HCT116 (cell line): ENCODE measurements around the gene PRR14.

Experiments
- EZH2 ChIP-seq: fragments of 200-600 bp; sonication (generic); IDR thresholded peaks from 2 replicates; pipeline ENCODE4 v1.6.1; 2017; ENCODE audit warnings: antibody characterized with exemption, mixed run types
- EZH2phosphoT487 ChIP-seq: fragments of 200-600 bp; IDR thresholded peaks from 2 replicates; pipeline ENCODE4 v1.6.1; 2018; ENCODE audit warnings: antibody characterized with exemption, borderline replicate concordance
- POLR2A ChIP-seq: IDR thresholded peaks from 2 replicates; pipeline ENCODE4 v1.7.0; 2011; ENCODE audit warnings: borderline replicate concordance; ENCODE audit not compliant: insufficient read depth, insufficient read length; ENCODE audit errors: extremely low read depth
- POLR2AphosphoS5 ChIP-seq: IDR thresholded peaks from 2 replicates; pipeline ENCODE4 v1.6.1; 2011; ENCODE audit warnings: mild to moderate bottlenecking, low read depth, low read length, moderate library complexity
- RAD21 ChIP-seq: IDR thresholded peaks from 2 replicates; pipeline ENCODE4 v1.6.1; 2012; ENCODE audit warnings: low read depth, mild to moderate bottlenecking
- SIN3A ChIP-seq: IDR thresholded peaks from 2 replicates; pipeline ENCODE4 v1.6.1; 2012; ENCODE audit warnings: low read depth
- YY1 ChIP-seq: IDR thresholded peaks from 2 replicates; pipeline ENCODE4 v1.6.1; 2011; ENCODE audit warnings: low read length, low read depth, moderate library complexity, mild to moderate bottlenecking; ENCODE audit not compliant: insufficient replicate concordance; ENCODE audit errors: extremely low read depth
- ZFX ChIP-seq: fragments of 450-650 bp; IDR thresholded peaks from 2 replicates; pipeline ENCODE4 v1.6.1; 2017
- TF ChIP-seq, protein P1 (sequence below), 3 experiments: fragments of 200-600 bp in 1 of 3; sonication (generic) in 1 of 3; IDR thresholded peaks in 2 of 3; conservative IDR thresholded peaks in 1 of 3; 2 replicates each; pipeline ENCODE4 v1.5.1; 2012 to 2017; ENCODE audit warnings: low read depth in 2 of 3, low read length in 2 of 3, antibody characterized with exemption in 1 of 3, borderline replicate concordance in 1 of 3, control low read depth in 1 of 3, mild to moderate bottlenecking in 1 of 3, mixed read lengths in 1 of 3, mixed run types in 1 of 3, moderate library complexity in 1 of 3; ENCODE audit not compliant: insufficient read depth in 1 of 3
- TF ChIP-seq, protein P2 (sequence below): IDR thresholded peaks from 2 replicates; pipeline ENCODE4 v1.6.1; 2012

DNA sequence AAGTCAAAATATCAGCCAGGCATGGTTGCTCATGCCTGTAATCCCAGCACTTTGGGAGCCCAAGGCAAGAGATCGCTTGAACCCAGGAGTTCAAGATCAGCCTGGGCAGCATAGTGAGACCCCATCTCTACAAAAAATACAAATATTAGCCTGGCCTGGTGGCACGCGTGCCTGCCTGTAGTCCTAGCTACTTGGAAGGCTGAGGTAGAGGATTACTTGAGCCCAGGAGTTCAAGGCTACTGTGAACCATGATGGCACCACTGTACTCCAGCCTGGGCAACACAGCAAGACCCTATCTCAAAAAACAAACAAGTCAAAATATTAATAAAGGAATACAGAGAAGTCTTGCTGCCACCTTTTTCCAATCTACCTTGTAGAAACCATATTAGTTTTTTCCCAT, 44.8 kb upstream of the PRR14 start:
- TF ChIP-seq POLR2A (no peak), POLR2AphosphoS5 (no peak), ZFX (no peak), RAD21 (no peak), EZH2phosphoT487 (no peak), EZH2 (no peak), SIN3A (no peak), YY1 (no peak)
- TF ChIP-seq, protein P1, sequence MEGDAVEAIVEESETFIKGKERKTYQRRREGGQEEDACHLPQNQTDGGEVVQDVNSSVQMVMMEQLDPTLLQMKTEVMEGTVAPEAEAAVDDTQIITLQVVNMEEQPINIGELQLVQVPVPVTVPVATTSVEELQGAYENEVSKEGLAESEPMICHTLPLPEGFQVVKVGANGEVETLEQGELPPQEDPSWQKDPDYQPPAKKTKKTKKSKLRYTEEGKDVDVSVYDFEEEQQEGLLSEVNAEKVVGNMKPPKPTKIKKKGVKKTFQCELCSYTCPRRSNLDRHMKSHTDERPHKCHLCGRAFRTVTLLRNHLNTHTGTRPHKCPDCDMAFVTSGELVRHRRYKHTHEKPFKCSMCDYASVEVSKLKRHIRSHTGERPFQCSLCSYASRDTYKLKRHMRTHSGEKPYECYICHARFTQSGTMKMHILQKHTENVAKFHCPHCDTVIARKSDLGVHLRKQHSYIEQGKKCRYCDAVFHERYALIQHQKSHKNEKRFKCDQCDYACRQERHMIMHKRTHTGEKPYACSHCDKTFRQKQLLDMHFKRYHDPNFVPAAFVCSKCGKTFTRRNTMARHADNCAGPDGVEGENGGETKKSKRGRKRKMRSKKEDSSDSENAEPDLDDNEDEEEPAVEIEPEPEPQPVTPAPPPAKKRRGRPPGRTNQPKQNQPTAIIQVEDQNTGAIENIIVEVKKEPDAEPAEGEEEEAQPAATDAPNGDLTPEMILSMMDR (IDR thresholded peaks at IDR 0.05 in 2 of 3, conservative IDR thresholded peaks at IDR 0.05 in 1 of 3; ENCODE audit: borderline replicate concordance in 1 of 3, insufficient read depth in 1 of 3, low read depth in 2 of 3, low read length in 2 of 3), result no peak
- TF ChIP-seq, protein P2, sequence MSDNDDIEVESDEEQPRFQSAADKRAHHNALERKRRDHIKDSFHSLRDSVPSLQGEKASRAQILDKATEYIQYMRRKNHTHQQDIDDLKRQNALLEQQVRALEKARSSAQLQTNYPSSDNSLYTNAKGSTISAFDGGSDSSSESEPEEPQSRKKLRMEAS, result no peak
